K562 (cell line): ENCODE measurements around the gene ACADM. TPM values are rescaled to one million over a fixed set of nuclear protein-coding genes. Genes with fewer than 3 reads are reported as not detected.

Source experiments
- ATAC-seq: fragments of 200-7000 bp; cut with Tn5 transposase; 3 replicates; pipeline ENCODE4 v1.9.1; 2020; ENCODE audit warnings: moderate library complexity
- BruUV-seq: library from RNA; stranded (reverse); fragments of 400-500 nt; replicated peaks from 2 replicates; lab custom pipeline; 2021; lab: Mats Ljungman, UMichigan
- CTCF ChIA-PET: fragments of 300-600 bp; formaldehyde crosslinking; extraction: SDS; loops from one replicate; lab custom pipeline; 2021; ENCODE audit warnings: low intra/inter-chr PET ratio; lab: Yijun Ruan, JAX
- POLR2A ChIA-PET: fragments of 300-600, 350-650 bp; sonication (Branson Sonifier 250); formaldehyde crosslinking; extraction: SDS; loops from one replicate; lab custom pipeline; 2021; ENCODE audit warnings: antibody characterized with exemption, inconsistent platforms; lab: Yijun Ruan, JAX
- DNase-seq, 4 experiments: peaks; one replicate each; pipeline versions ENCODE4 v3.0.0 to v3.0.0-alpha.2; 2011 to 2018; ENCODE audit warnings: low spot score in 3 of 4, mixed read lengths in 3 of 4; ENCODE audit errors: extremely low read depth in 1 of 4
- FAIRE-seq: peaks from 2 replicates; lab custom pipeline; 2011; peaks lifted over from hg19 to GRCh38; lab: Jason Lieb, UNC
- H2AFZ ChIP-seq: 2 replicates; pipeline ENCODE4 v1.6.0; 2011; ENCODE audit warnings: low read depth, low read length, control low read depth, inconsistent platforms
- H3K27ac ChIP-seq: fragments of 200-600 bp; 3 replicates; pipeline ENCODE4 v1.8.0; 2011; ENCODE audit warnings: low read depth, mild to moderate bottlenecking, control low read depth, inconsistent platforms, low read length, moderate library complexity, mixed read lengths; ENCODE audit errors: extremely low read depth
- H3K27me3 ChIP-seq, 2 experiments: fragments of 300-600 bp in 1 of 2; 2 replicates in 1 of 2; 3 replicates in 1 of 2; pipeline versions ENCODE4 v1.6.0 to v1.8.0; 2011; ENCODE audit warnings: inconsistent platforms in 2 of 2, low read length in 2 of 2, mild to moderate bottlenecking in 1 of 2, mixed read lengths in 1 of 2, moderate library complexity in 1 of 2; ENCODE audit not compliant: control insufficient read depth in 2 of 2, insufficient read depth in 2 of 2
- H3K36me3 ChIP-seq: fragments of 300-600 bp; 3 replicates; pipeline ENCODE4 v1.8.0; 2011; ENCODE audit warnings: mild to moderate bottlenecking, low read length, inconsistent platforms; ENCODE audit not compliant: control insufficient read depth, insufficient read depth
- H3K4me1 ChIP-seq, 2 experiments: fragments of 200-600 bp in 1 of 2; replicated peaks in 1 of 2; 2 replicates in 1 of 2; 3 replicates in 1 of 2; pipeline versions ENCODE4 v1.5.1 to v1.8.0; 2011; ENCODE audit warnings: inconsistent platforms in 2 of 2, low read length in 2 of 2, mild to moderate bottlenecking in 1 of 2, mixed read lengths in 1 of 2, moderate library complexity in 1 of 2; ENCODE audit not compliant: control insufficient read depth in 2 of 2, insufficient read depth in 2 of 2
- H3K4me2 ChIP-seq: 2 replicates; pipeline ENCODE4 v1.6.1; 2011; ENCODE audit warnings: low read length, control low read depth, inconsistent platforms, mixed read lengths; ENCODE audit not compliant: insufficient read depth
- H3K4me3 ChIP-seq: fragments of 200-600 bp; sonication (generic), shearing (Covaris generic); 2 replicates; pipeline ENCODE4 v1.5.1; 2016; ENCODE audit warnings: control low read depth, inconsistent platforms
- H3K79me2 ChIP-seq: fragments of 200-600 bp; 3 replicates; pipeline ENCODE4 v1.8.0; 2011; ENCODE audit warnings: low read length, inconsistent platforms; ENCODE audit not compliant: control insufficient read depth, insufficient read depth
- H3K9ac ChIP-seq, 2 experiments: 2 replicates each; pipeline versions ENCODE4 v1.6.0 to v1.6.1; 2011; ENCODE audit warnings: low read depth in 2 of 2, low read length in 2 of 2, control low read depth in 1 of 2, inconsistent platforms in 1 of 2, mild to moderate bottlenecking in 1 of 2, mixed read lengths in 1 of 2; ENCODE audit not compliant: insufficient read depth in 1 of 2
- H3K9me1 ChIP-seq: one replicate; pipeline ENCODE4 v1.6.0; 2011; ENCODE audit warnings: inconsistent platforms, mild to moderate bottlenecking, low read length, moderate library complexity; ENCODE audit not compliant: control insufficient read depth, insufficient read depth
- H3K9me3 ChIP-seq: replicated peaks from 2 replicates; pipeline ENCODE4 v1.5.1; 2011; ENCODE audit warnings: low read depth, low read length, inconsistent platforms; ENCODE audit not compliant: control insufficient read depth, insufficient read depth
- H4K20me1 ChIP-seq: replicated peaks from 2 replicates; pipeline ENCODE4 v1.6.1; 2011; ENCODE audit warnings: low read length, inconsistent platforms, mixed read lengths; ENCODE audit not compliant: control insufficient read depth, insufficient read depth
- C11orf30 ChIP-seq: fragments of 450-650 bp; IDR thresholded peaks from 2 replicates; pipeline ENCODE4 v1.6.1; 2016; ENCODE audit warnings: low read depth, mild to moderate bottlenecking
- CEBPG ChIP-seq, 3 experiments: fragments of 200-800 bp in 1 of 3; sonication (Bioruptor generic) in 1 of 3; sonication (generic) in 1 of 3; formaldehyde crosslinking in 1 of 3; IDR thresholded peaks in 2 of 3; conservative IDR thresholded peaks in 1 of 3; 2 replicates each; pipeline versions ENCODE4 v1.6.1 to v1.8.0; 2016 to 2022; ENCODE audit warnings: missing compliant biosample characterization in 2 of 3, missing genetic modification characterization in 2 of 3, mild to moderate bottlenecking in 1 of 3, missing genetic modification reagents in 1 of 3
- DPF2 ChIP-seq: fragments of 450-650 bp; IDR thresholded peaks from 2 replicates; pipeline ENCODE4 v1.6.1; 2016
- FOXK2 ChIP-seq, 2 experiments: fragments of 450-650 bp; IDR thresholded peaks in 1 of 2; conservative IDR thresholded peaks in 1 of 2; 2 replicates each; pipeline ENCODE4 v1.6.1; 2016; ENCODE audit warnings: low read depth in 2 of 2, mild to moderate bottlenecking in 1 of 2
- GTF2F1 ChIP-seq: IDR thresholded peaks from 2 replicates; pipeline ENCODE4 v1.6.1; 2011; ENCODE audit warnings: low read depth, low read length, improper control_type of control experiment
- KAT2B ChIP-seq: IDR thresholded peaks from one replicate; pipeline ENCODE4 v1.6.1; 2012; ENCODE audit warnings: low read depth, mild to moderate bottlenecking, control low read depth, inconsistent platforms, low read length, moderate library complexity
- KHSRP ChIP-seq: fragments of 450-650 bp; IDR thresholded peaks from 2 replicates; pipeline ENCODE4 v1.6.1; 2017
- MECOM ChIP-seq: fragments of 250-450 bp; sonication (Bioruptor Pico); IDR thresholded peaks from 2 replicates; pipeline ENCODE4 v1.8.0; 2022; ENCODE audit warnings: inconsistent platforms
- MLLT1 ChIP-seq, 2 experiments: fragments of 450-650 bp; IDR thresholded peaks; 2 replicates each; pipeline ENCODE4 v1.6.1; 2016
- NCOA2 ChIP-seq, 2 experiments: fragments of 450-650 bp; IDR thresholded peaks; 2 replicates each; pipeline ENCODE4 v1.6.1; 2018; ENCODE audit warnings: mild to moderate bottlenecking in 2 of 2, moderate library complexity in 1 of 2; ENCODE audit not compliant: partially characterized antibody in 2 of 2
- NR4A1 ChIP-seq, 2 experiments: fragments of 250-450 bp in 1 of 2; fragments of 450-650 bp in 1 of 2; sonication (Bioruptor Pico) in 1 of 2; IDR thresholded peaks; 2 replicates each; pipeline versions ENCODE4 v1.4.0 to v1.6.1; 2016 to 2020; ENCODE audit warnings: mild to moderate bottlenecking in 2 of 2, missing compliant biosample characterization in 1 of 2, missing genetic modification characterization in 1 of 2, moderate library complexity in 1 of 2
- OTX1 ChIP-seq: fragments of 450-650 bp; formaldehyde crosslinking; IDR thresholded peaks from 2 replicates; pipeline ENCODE4 v1.4.0; 2022; ENCODE audit warnings: mild to moderate bottlenecking
- POLR2A ChIP-seq: fragments of 450-650 bp; conservative IDR thresholded peaks from 2 replicates; pipeline ENCODE4 v1.6.1; 2016
- POLR2G ChIP-seq: fragments of 200-400 bp; formaldehyde crosslinking; IDR thresholded peaks from 2 replicates; pipeline ENCODE4 v1.6.1; 2017; ENCODE audit warnings: low read depth, mild to moderate bottlenecking, antibody characterized with exemption, low read length, moderate library complexity
- SIRT6 ChIP-seq: IDR thresholded peaks from one replicate; pipeline ENCODE4 v1.6.1; 2012; ENCODE audit warnings: low read depth, mild to moderate bottlenecking, control low read depth, inconsistent platforms, low read length, moderate library complexity
- STAT5A ChIP-seq: IDR thresholded peaks from 2 replicates; pipeline ENCODE4 v1.6.1; 2012; ENCODE audit warnings: low read length, inconsistent platforms, borderline replicate concordance
- SUPT5H ChIP-seq: fragments of 450-650 bp; IDR thresholded peaks from 2 replicates; pipeline ENCODE4 v1.6.1; 2016
- TFAM ChIP-seq: fragments of 250-450 bp; sonication (Bioruptor Pico); conservative IDR thresholded peaks from 2 replicates; pipeline ENCODE4 v1.5.0; 2021; ENCODE audit warnings: mild to moderate bottlenecking, moderate library complexity
- ZBTB8A ChIP-seq: fragments of 450-650 bp; IDR thresholded peaks from 2 replicates; pipeline ENCODE4 v1.6.1; 2018; ENCODE audit warnings: mild to moderate bottlenecking, moderate library complexity; ENCODE audit not compliant: partially characterized antibody
- ZNF133 ChIP-seq: fragments of 250-450 bp; sonication (Bioruptor Pico); IDR thresholded peaks from 2 replicates; pipeline ENCODE4 v1.4.0; 2020; ENCODE audit warnings: mild to moderate bottlenecking
- ZNF780A ChIP-seq: fragments of 250-450 bp; sonication (Bioruptor Pico); IDR thresholded peaks from 2 replicates; pipeline ENCODE4 v1.5.0; 2021; ENCODE audit warnings: mild to moderate bottlenecking
- WGBS: fragments of 100-300 bp; shearing (Covaris generic); methylation state at CpG from one replicate; pipeline ENCODE4 v1.1.6; 2016; ENCODE audit warnings: low coverage, mixed read lengths; ENCODE audit not compliant: insufficient coverage; ENCODE audit errors: missing lambda C conversion rate; 5-methylcytosine and 5-hydroxymethylcytosine counted together
- in situ Hi-C: fragments of 300-500 bp; cut with MboI; formaldehyde crosslinking; loops from 4 replicates; pipeline ENCODE4 v1.15.0; 2018; ENCODE audit warnings: inconsistent platforms, mixed read lengths
- intact Hi-C: fragments of 100-400 bp; cut with micrococcal nuclease; formaldehyde crosslinking; loops from 2 replicates; pipeline ENCODE4 v1.14.2; 2022
- polyA plus RNA-seq, 8 experiments: library from polyadenylated mRNA; depleted of rRNA in 4 of 8; stranded (reverse) in 5 of 8; unstranded in 3 of 8; fragments of >200 nt; fragmentation: Nextera tagmentation in 2 of 8; fragmentation: Illumina TruSeq in 1 of 8; extraction: Ambion mirVana in 2 of 8; extraction: Trizol in 1 of 8; gene quantifications; 2 replicates each; pipeline versions ENCODE4 v1.2.1 to v1.2.3, GENCODE V29; 2011 to 2014; ENCODE audit warnings: inconsistent platforms in 1 of 8, missing spikeins in 1 of 8
- total RNA-seq, 7 experiments: library from RNA; depleted of rRNA in 6 of 7; stranded (reverse); fragments of >200 nt in 6 of 7; fragmentation: Illumina TruSeq in 2 of 7; extraction: Trizol in 2 of 7; gene quantifications; 2 replicates each; pipeline versions ENCODE4 v1.2.1 to v1.2.3, GENCODE V29; 2011 to 2021; ENCODE audit warnings: low replicate concordance in 1 of 7

ACADM gene
- total and polyA plus RNA-seq, 9 of the 15 experiments (the other 6 are each of a cell fraction or from before 2014, with no cell fraction given), result 82.5 to 156 (median 123) TPM

DNA sequence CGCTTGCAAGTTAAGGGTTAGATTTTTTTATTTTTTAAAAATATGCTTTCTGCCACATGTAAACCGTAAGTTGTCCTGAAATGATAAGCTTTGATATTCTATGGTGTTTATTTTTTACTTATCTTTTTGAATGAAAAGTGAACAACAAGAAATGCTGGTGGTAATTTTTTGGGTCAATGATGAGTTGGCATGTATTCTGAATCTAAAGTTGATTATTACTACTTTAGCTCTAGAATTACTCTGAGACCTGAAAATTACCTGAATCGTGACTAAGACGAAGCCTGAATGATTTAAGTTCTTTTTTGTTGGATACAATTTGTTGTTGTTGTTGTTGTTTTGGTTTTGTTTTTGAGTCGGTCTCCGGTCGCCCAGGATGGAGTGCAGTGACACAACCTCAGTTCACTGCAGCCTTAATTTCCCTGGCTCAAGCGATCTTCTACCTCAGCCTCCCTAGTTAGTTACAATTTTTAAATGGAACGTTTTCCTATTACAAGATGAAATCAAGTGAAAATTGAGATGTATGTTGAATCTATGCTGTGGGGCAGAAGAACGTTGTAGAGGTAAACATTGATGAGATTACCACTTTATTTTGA, 62.5 kb downstream of the ACADM start:
- DNase-seq (peak in 1 of 4 experiments; percentile 29), ATAC-seq (no peak), FAIRE-seq (no peak)
- CTCF ChIA-PET, result no interaction called here
- H3K9me3 ChIP-seq, result 0 out of 2 replicates have a peak, but pooled peaks cover 1% of the 10 kb centered on the region
- peaks cover 0 to 5% of the 10 kb centered on the region in 2 experiments; a peak in 1 of 5 replicates for H3K4me1 ChIP-seq
- no peaks in the 10 kb centered on the region for H3K9me1 ChIP-seq
- POLR2A ChIA-PET, result interaction anchor here (0.9 to 3.3 kb wide), 7 partner anchors 9 to 529 kb away, joined by 3 to 32 read pairs (median 7); partner anchors contain the start of gene MSH4
- in situ Hi-C loops, result loop anchor here (5.0 kb wide), 1 partner anchor 60 kb away; no protein-coding TSS in a partner anchor
- H3K79me2 ChIP-seq, result peaks cover 73% of the 10 kb centered on the region
- peak overlapping the region; percentile 94 for H3K4me2 ChIP-seq
- H2AFZ ChIP-seq, result no peak overlapping the region
- H3K36me3 ChIP-seq, result peaks cover 54% of the 10 kb centered on the region
- H3K4me3 ChIP-seq, result peak overlapping the region; percentile 63
- peaks cover 35% of the 10 kb centered on the region for H4K20me1 ChIP-seq
- under 1% methylated on average over 10 of the region's 10 CpGs for WGBS
- peak overlapping the region; percentile 82 to 95 for H3K9ac ChIP-seq
- no peaks in the 10 kb centered on the region for H3K27me3 ChIP-seq
- no TSS peak for BruUV-seq
- intact Hi-C loops, result loop anchor here (1.0 to 5.0 kb wide), 3 partner anchors 63 to 1895 kb away; partner anchors contain the start of genes ACADM and ZZZ3
- peak overlapping the region; percentile 95 for H3K27ac ChIP-seq
- no peak for TF ChIP-seq TFAM
- 0 out of 2 replicates have a peak, but pooled peaks have one; percentile 14 for TF ChIP-seq POLR2A
- no peak for TF ChIP-seq KAT2B
- peak; percentile 34; the same call in 1 of the 2 replicates for TF ChIP-seq SUPT5H
- no peak for TF ChIP-seq ZNF133 (CRISPR knock-in tag)
- peak; percentile 33; the same call in 1 of the 2 replicates for TF ChIP-seq POLR2G
- no peak for TF ChIP-seq SIRT6
- no peak for TF ChIP-seq GTF2F1
- peak; percentile 19; the same call in 1 of the 2 replicates for TF ChIP-seq STAT5A
- no peak for TF ChIP-seq ZNF780A
- TF ChIP-seq ZBTB8A, result no peak
- TF ChIP-seq DPF2, result no peak
- TF ChIP-seq OTX1 (CRISPR knock-in tag), result 0 out of 2 replicates have a peak, but pooled peaks have one; percentile 17
- TF ChIP-seq MLLT1 (IDR thresholded peaks at IDR 0.05), result peak; percentile 80 to 83; a peak in 2 of 4 replicates
- no peak for TF ChIP-seq CEBPG (CRISPR knock-in tag; IDR thresholded peaks at IDR 0.05)
- 0 out of 4 replicates have a peak, but pooled peaks of 1 of the 2 experiments have one; percentile 4 for TF ChIP-seq CEBPG (tag; conservative IDR thresholded peaks at IDR 0.05 in 1 of 2, IDR thresholded peaks at IDR 0.05 in 1 of 2)
- TF ChIP-seq C11orf30, result peak; percentile 31; the same call in 1 of the 2 replicates
- no peak for TF ChIP-seq MECOM (CRISPR knock-in tag)
- no peak for TF ChIP-seq NR4A1 (CRISPR knock-in tag; IDR thresholded peaks at IDR 0.05)
- TF ChIP-seq NR4A1 (tag; IDR thresholded peaks at IDR 0.05), result no peak
- no peak for TF ChIP-seq FOXK2 (conservative IDR thresholded peaks at IDR 0.05 in 1 of 2, IDR thresholded peaks at IDR 0.05 in 1 of 2; ENCODE audit: low read depth in 2 of 2)
- peak; percentile 19; the same call in 1 of the 2 replicates for TF ChIP-seq KHSRP
- TF ChIP-seq NCOA2 (IDR thresholded peaks at IDR 0.05; ENCODE audit: partially characterized antibody in 2 of 2), result no peak
